OCI-LY1 (cell line): ENCODE results near the gene TCF3.

Source experiments
- H2AFZ ChIP-seq: fragments of 200-600 bp; sonication (generic), shearing (Covaris generic); 2 replicates; pipeline ENCODE4 v1.6.0; 2014; ENCODE audit warnings: antibody characterized with exemption, mild to moderate bottlenecking, low read length
- H3F3A ChIP-seq: fragments of 200-600 bp; sonication (generic), shearing (Covaris generic); 2 replicates; pipeline ENCODE4 v1.6.0; 2014; ENCODE audit warnings: mild to moderate bottlenecking, antibody characterized with exemption, low read length, moderate library complexity; ENCODE audit not compliant: insufficient read depth
- H3K27ac ChIP-seq: fragments of 200-600 bp; sonication (generic); 2 replicates; pipeline ENCODE4 v1.5.1; 2014; ENCODE audit warnings: low read length, mixed run types, mild to moderate bottlenecking, low read depth; ENCODE audit not compliant: poor library complexity, severe bottlenecking
- H3K27me3 ChIP-seq: fragments of 200-600 bp; sonication (generic); 2 replicates; pipeline ENCODE4 v1.6.0; 2014; ENCODE audit warnings: antibody characterized with exemption, mild to moderate bottlenecking, low read length, moderate library complexity; ENCODE audit not compliant: insufficient read depth
- H3K36me3 ChIP-seq: fragments of 200-600 bp; sonication (generic); 2 replicates; pipeline ENCODE4 v1.6.1; 2014; ENCODE audit warnings: mild to moderate bottlenecking, antibody characterized with exemption, low read length, moderate library complexity, mixed read lengths; ENCODE audit not compliant: insufficient read depth
- H3K4me1 ChIP-seq: fragments of 200-600 bp; sonication (generic); 2 replicates; pipeline ENCODE4 v1.5.1; 2014; ENCODE audit warnings: mild to moderate bottlenecking, low read length, moderate library complexity; ENCODE audit not compliant: insufficient read depth, severe bottlenecking
- H3K4me2 ChIP-seq: fragments of 200-600 bp; sonication (generic), shearing (Covaris generic); 2 replicates; pipeline ENCODE4 v1.6.1; 2014; ENCODE audit warnings: low read length
- H3K4me3 ChIP-seq: fragments of 200-600 bp; sonication (generic); 2 replicates; pipeline ENCODE4 v1.5.1; 2014; ENCODE audit warnings: low read length, low read depth, mild to moderate bottlenecking, mixed read lengths; ENCODE audit not compliant: poor library complexity, severe bottlenecking
- H3K79me2 ChIP-seq: fragments of 200-600 bp; shearing (Covaris generic); 2 replicates; pipeline ENCODE4 v1.6.1; 2016; ENCODE audit warnings: mixed run types, low read length, mixed read lengths; ENCODE audit not compliant: insufficient read depth
- H3K9ac ChIP-seq: fragments of 200-600 bp; sonication (generic), shearing (Covaris generic); 2 replicates; pipeline ENCODE4 v1.6.1; 2014; ENCODE audit warnings: mild to moderate bottlenecking, low read length, mixed read lengths
- H3K9me2 ChIP-seq: fragments of 200-600 bp; sonication (generic), shearing (Covaris generic); 2 replicates; pipeline ENCODE4 v1.6.1; 2014; ENCODE audit warnings: low read depth, mild to moderate bottlenecking, low read length, mixed read lengths
- H3K9me3 ChIP-seq: fragments of 200-600 bp; shearing (Covaris generic); 2 replicates; pipeline ENCODE4 v1.6.1; 2014; ENCODE audit warnings: low read length, mixed read lengths
- H4K20me1 ChIP-seq: fragments of 200-600 bp; sonication (generic), shearing (Covaris generic); 2 replicates; pipeline ENCODE4 v1.6.0; 2016; ENCODE audit warnings: mild to moderate bottlenecking, low read length; ENCODE audit not compliant: insufficient read depth
- EZH2 ChIP-seq: fragments of 200-600 bp; sonication (generic), shearing (Covaris generic); IDR thresholded peaks from 2 replicates; pipeline ENCODE4 v1.8.0; 2017; ENCODE audit warnings: borderline replicate concordance, mixed run types, mild to moderate bottlenecking, antibody characterized with exemption, low read length, moderate library complexity, mixed read lengths
- TF ChIP-seq, protein P1 (sequence below): fragments of 200-600 bp; sonication (generic), shearing (Covaris generic); IDR thresholded peaks from 2 replicates; pipeline ENCODE4 v1.5.1; 2017; ENCODE audit warnings: mild to moderate bottlenecking, antibody characterized with exemption, low read length, moderate library complexity, mixed read lengths

TCF3 gene

DNA sequence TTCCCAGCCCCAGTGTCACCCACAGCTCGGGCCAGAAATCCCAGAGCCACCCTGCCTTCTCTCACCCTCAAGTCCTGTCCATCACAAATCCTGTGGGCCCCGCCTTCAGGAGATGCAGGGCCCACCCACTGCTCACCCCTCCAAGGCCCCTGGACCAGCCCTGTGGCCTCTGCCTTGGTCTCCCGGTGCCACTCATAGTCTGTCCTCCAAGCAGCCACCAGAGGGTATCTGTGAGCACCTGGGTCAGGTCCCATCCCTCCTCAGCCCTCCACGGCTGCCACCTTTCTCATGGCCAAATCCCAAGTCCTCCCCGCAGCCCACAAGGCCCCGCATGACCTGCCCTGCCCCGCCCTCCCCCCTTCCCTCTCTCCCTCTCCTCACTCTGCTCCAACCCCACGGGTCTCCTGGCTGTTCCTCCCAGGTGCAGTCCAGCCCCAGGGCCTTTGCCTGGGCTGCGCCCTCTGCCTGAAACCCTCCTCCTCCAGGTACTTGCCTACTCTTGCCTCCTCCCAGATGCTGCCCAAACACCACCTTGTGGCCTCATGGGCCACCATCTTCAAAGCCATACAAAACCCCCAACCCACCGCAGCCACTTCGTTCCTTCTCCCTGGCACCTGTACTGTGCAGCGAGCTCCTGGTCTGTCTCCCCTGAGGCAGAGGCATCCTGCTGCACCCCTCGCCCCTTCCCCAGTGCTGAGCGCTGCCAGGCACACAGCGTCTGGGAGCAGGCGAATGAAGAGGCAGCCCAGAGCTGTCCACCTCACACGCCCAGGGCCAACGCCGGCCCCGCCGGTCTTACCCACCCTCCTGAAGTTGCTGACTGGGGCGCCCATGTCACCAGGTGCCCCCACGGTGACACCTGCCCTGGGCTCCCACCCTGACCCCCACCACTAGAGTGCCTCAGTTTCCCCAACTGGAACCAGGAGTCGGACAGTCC, 34.0 kb downstream of the TCF3 start:
- no peak overlapping the region; the same call in 1 of the 2 replicates for H3K9ac ChIP-seq
- H4K20me1 ChIP-seq: no peaks in the 10 kb centered on the region
- H3K27me3 ChIP-seq: no peaks in the 10 kb centered on the region
- H3K36me3 ChIP-seq: peaks cover 100% of the 10 kb centered on the region
- no peak overlapping the region for H3K4me2 ChIP-seq
- H3K9me2 ChIP-seq: no peaks in the 10 kb centered on the region
- H3F3A ChIP-seq: no peaks in the 10 kb centered on the region
- H3K9me3 ChIP-seq: no peaks in the 10 kb centered on the region
- peak overlapping the region; percentile 85 for H3K27ac ChIP-seq
- TF ChIP-seq EZH2: no peak
- TF ChIP-seq, protein P1, sequence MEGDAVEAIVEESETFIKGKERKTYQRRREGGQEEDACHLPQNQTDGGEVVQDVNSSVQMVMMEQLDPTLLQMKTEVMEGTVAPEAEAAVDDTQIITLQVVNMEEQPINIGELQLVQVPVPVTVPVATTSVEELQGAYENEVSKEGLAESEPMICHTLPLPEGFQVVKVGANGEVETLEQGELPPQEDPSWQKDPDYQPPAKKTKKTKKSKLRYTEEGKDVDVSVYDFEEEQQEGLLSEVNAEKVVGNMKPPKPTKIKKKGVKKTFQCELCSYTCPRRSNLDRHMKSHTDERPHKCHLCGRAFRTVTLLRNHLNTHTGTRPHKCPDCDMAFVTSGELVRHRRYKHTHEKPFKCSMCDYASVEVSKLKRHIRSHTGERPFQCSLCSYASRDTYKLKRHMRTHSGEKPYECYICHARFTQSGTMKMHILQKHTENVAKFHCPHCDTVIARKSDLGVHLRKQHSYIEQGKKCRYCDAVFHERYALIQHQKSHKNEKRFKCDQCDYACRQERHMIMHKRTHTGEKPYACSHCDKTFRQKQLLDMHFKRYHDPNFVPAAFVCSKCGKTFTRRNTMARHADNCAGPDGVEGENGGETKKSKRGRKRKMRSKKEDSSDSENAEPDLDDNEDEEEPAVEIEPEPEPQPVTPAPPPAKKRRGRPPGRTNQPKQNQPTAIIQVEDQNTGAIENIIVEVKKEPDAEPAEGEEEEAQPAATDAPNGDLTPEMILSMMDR: peak; percentile 53
- no peaks in the 10 kb centered on the region for H3K79me2 ChIP-seq
- H3K4me3 ChIP-seq: no peak overlapping the region
- no peak overlapping the region for H2AFZ ChIP-seq
- peaks cover 59% of the 10 kb centered on the region for H3K4me1 ChIP-seq

DNA sequence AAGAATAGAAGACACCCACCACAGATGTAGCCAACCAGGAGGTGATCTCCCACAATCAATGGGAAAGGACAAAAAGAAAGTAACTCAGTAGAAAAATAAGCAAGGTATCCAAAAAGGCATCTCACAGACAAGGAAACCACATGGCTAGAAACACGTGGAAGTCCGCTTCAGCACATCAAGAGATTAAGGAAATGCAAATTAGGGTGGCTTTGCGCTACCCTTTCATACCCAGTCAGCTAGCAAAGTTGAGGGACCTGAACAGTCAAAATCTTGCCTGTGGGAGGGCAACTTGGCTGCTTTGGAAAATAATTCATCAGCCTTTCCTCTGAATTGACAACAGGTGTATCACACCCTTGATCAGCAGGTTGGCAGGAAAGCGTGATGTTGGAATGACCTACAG, 35.5 kb downstream of the TCF3 start:
- peak overlapping the region; percentile 85 for H3K27ac ChIP-seq
- H3K27me3 ChIP-seq: no peaks in the 10 kb centered on the region
- H3K9me2 ChIP-seq: no peaks in the 10 kb centered on the region
- H2AFZ ChIP-seq: no peak overlapping the region
- H3K4me1 ChIP-seq: peaks cover 46% of the 10 kb centered on the region
- no peaks in the 10 kb centered on the region for H3K9me3 ChIP-seq
- peaks cover 100% of the 10 kb centered on the region for H3K36me3 ChIP-seq
- H3F3A ChIP-seq: no peaks in the 10 kb centered on the region
- no peak overlapping the region for H3K4me3 ChIP-seq
- H3K4me2 ChIP-seq: peak overlapping the region; percentile 21; the same call in 1 of the 2 replicates
- H4K20me1 ChIP-seq: no peaks in the 10 kb centered on the region
- no peak overlapping the region; the same call in 1 of the 2 replicates for H3K9ac ChIP-seq
- TF ChIP-seq EZH2: no peak
- TF ChIP-seq, protein P1: no peak
- H3K79me2 ChIP-seq: no peaks in the 10 kb centered on the region

DNA sequence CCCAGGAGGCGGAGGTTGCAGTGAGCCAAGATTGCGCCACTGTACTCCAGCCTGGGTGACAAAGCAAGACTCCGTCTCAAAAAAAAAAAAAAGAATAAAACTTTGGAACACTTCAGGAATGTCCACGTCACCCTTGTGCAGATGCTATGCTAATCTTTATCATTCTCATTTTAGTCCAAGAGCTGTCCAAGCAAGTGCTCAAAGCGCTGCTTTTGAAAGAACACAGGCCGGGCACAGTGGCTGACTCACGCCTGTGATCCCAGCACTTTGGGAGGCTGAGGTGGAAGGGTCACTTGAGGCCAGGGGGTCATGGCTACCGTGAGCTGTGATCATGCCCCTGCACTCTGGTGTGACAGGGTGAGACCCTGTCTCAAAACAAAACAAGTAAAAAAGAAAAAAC, 36.0 kb downstream of the TCF3 start:
- Histone ChIP-seq H3K4me2 (no peak overlapping the region), H3K79me2 (no peaks in the 10 kb centered on the region), H3F3A (no peaks in the 10 kb centered on the region), H3K27me3 (no peaks in the 10 kb centered on the region), H3K9ac (no peak overlapping the region), H4K20me1 (no peaks in the 10 kb centered on the region), H3K4me3 (no peak overlapping the region), H3K4me1 (peaks cover 41% of the 10 kb centered on the region), H2AFZ (no peak overlapping the region), H3K9me2 (no peaks in the 10 kb centered on the region), H3K27ac (peak overlapping the region; percentile 85), H3K36me3 (peaks cover 99% of the 10 kb centered on the region), H3K9me3 (no peaks in the 10 kb centered on the region)
- TF ChIP-seq, protein P1: no peak
- no peak for TF ChIP-seq EZH2
